GM10266 (cell line): ENCODE measurements around the gene TSPAN2.

Experiments used
- DNase-seq: peaks from one replicate; pipeline ENCODE4 v3.0.0; 2012; ENCODE audit errors: extremely low spot score
- CTCF ChIP-seq: IDR thresholded peaks from 2 replicates; pipeline ENCODE4 v1.5.1; 2012; ENCODE audit warnings: mild to moderate bottlenecking, low read depth; ENCODE audit not compliant: control insufficient read depth, insufficient read depth; ENCODE audit errors: missing control alignments

TSPAN2 gene

GRCh38 chr1:115077286-115077983, 11.9 kb downstream of the TSPAN2 start:
- TF ChIP-seq CTCF = no peak
- no peak for DNase-seq

- no peak for TF ChIP-seq CTCF
- DNase-seq = no peak
Measured at GRCh38 chr1:115076384-115076915, 12.9 kb downstream of the TSPAN2 start.

- DNase-seq = no peak
- no peak for TF ChIP-seq CTCF
Measured at GRCh38 chr1:115074839-115075534, 14.3 kb downstream of the TSPAN2 start.

GRCh38 chr1:115073298-115074087, 15.8 kb downstream of the TSPAN2 start:
- no peak for TF ChIP-seq CTCF
- DNase-seq = no peak

- no peak for TF ChIP-seq CTCF
- DNase-seq = no peak
Measured at GRCh38 chr1:115071012-115071664, 18.2 kb downstream of the TSPAN2 start.

- TF ChIP-seq CTCF = no peak
- DNase-seq = no peak
Measured at GRCh38 chr1:115069659-115070308, 19.5 kb downstream of the TSPAN2 start.
